Left lung (tissue), 10 donors: ENCODE data around the gene CDK11B. TPM values are rescaled to one million over a fixed set of nuclear protein-coding genes. Genes with fewer than 3 reads are reported as not detected.
A peak's percentile ranks its signal among the peaks of the same experiment; 100 is the strongest.
"Not testable (repeated sequence)": the region's sequence is repeated elsewhere in the genome, so short reads cannot be mapped to it uniquely, and the experiment has no call there.

ENCODE experiments used
- ATAC-seq: fragments of 200-7000 bp; cut with Tn5 transposase; one replicate; pipeline ENCODE4 v1.9.1; 2020; ENCODE audit warnings: moderate library complexity
- DNase-seq, 4 donors: peaks; one replicate each; pipeline ENCODE4 v3.0.0-alpha.2; 2013 to 2020
- H3K27ac ChIP-seq, 2 donors: fragments of 200-600 bp; sonication (generic) in 1 of 2; one replicate each; pipeline versions ENCODE4 v1.5.0 to v1.8.0; 2020 to 2021
- H3K27me3 ChIP-seq, 2 donors: fragments of 200-600 bp; sonication (generic) in 1 of 2; one replicate each; pipeline versions ENCODE4 v1.5.0 to v1.8.0; 2020 to 2021
- H3K36me3 ChIP-seq, 2 donors: fragments of 200-600 bp; sonication (generic) in 1 of 2; one replicate each; pipeline versions ENCODE4 v1.5.0 to v1.8.0; 2020 to 2021
- H3K4me1 ChIP-seq, 2 donors: fragments of 200-600 bp; one replicate each; pipeline ENCODE4 v1.8.0; 2021
- H3K4me3 ChIP-seq, 2 donors: fragments of 200-600 bp; sonication (generic) in 1 of 2; one replicate each; pipeline versions ENCODE4 v1.5.0 to v1.8.0; 2020 to 2021; ENCODE audit warnings: mild to moderate bottlenecking in 1 of 2
- H3K9me3 ChIP-seq, 2 donors: fragments of 200-600 bp; sonication (generic) in 1 of 2; one replicate each; pipeline versions ENCODE4 v1.5.0 to v1.8.0; 2020 to 2021
- intact Hi-C, 2 donors: fragments of 100-400 bp; cut with DNase I; formaldehyde crosslinking; loops; one replicate each; pipeline versions ENCODE4 v1.11.2 to v1.14.2; 2022
- polyA plus RNA-seq, 6 donors: library from polyadenylated mRNA; unstranded; fragments of 120-200 nt; gene quantifications; one replicate each; pipeline ENCODE4 v1.2.1, GENCODE V29; 2013; ENCODE audit not compliant: insufficient read length in 6 of 6
- total RNA-seq, 2 donors: library from RNA; stranded (reverse); fragmentation: NEBNext Ultra II Directional; extraction: Animal tissue kit (Norgen Biotek cat#: 25700); gene quantifications; one replicate each; pipeline ENCODE4 v1.2.1, GENCODE V29; 2021
- TF ChIP-seq, protein P1 (sequence below), 2 donors: fragments of 200-600 bp; sonication (generic) in 1 of 2; IDR thresholded peaks; one replicate each; pipeline versions ENCODE4 v1.5.0 to v1.8.0; 2021; ENCODE audit warnings: antibody characterized with exemption in 2 of 2
- donor health status: DM: no; HTN: yes; CAD: no.
- donor health status: DM: no; HTN: no; CAD: no.

The CDK11B gene
- total and polyA plus RNA-seq, 8 donors, result 16.3 to 46.8 (median 40.2) TPM

DNA sequence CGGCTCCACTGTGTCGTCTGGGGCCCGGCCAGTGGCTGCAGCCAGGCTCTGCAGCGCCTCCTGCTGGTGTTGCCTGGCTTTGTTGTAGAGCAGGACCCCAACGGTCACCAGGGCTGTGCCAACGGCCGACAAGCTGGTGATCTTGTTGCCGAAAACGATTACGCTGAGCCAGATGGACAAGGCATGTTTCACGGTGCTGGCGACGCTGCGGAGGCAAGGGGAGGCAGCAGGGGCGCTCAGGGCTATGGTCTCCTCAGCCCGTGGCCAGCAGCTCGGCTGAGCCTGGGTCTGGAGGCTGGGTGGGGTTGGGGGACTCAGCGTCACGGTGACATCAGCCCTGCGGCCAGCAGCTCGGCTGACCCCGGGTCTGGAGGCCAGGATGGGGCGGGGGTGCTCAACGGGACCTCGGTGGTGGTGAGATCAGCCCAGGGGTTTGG is 7.0 kb upstream of the CDK11B start:
- Histone ChIP-seq H3K4me1 (peaks cover 2 to 15% of the 10 kb centered on the region in 2 donors), H3K36me3 (peaks cover 0 to 48% of the 10 kb centered on the region in 2 donors), H3K27me3 (no peaks in the 10 kb centered on the region), H3K27ac (no peak overlapping the region), H3K9me3 (no peaks in the 10 kb centered on the region), H3K4me3 (no peak overlapping the region)
- TF ChIP-seq, protein P1, sequence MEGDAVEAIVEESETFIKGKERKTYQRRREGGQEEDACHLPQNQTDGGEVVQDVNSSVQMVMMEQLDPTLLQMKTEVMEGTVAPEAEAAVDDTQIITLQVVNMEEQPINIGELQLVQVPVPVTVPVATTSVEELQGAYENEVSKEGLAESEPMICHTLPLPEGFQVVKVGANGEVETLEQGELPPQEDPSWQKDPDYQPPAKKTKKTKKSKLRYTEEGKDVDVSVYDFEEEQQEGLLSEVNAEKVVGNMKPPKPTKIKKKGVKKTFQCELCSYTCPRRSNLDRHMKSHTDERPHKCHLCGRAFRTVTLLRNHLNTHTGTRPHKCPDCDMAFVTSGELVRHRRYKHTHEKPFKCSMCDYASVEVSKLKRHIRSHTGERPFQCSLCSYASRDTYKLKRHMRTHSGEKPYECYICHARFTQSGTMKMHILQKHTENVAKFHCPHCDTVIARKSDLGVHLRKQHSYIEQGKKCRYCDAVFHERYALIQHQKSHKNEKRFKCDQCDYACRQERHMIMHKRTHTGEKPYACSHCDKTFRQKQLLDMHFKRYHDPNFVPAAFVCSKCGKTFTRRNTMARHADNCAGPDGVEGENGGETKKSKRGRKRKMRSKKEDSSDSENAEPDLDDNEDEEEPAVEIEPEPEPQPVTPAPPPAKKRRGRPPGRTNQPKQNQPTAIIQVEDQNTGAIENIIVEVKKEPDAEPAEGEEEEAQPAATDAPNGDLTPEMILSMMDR (IDR thresholded peaks at IDR 0.05), result peak in 1 of 2 donors; percentile 30
- ATAC-seq (no peak), DNase-seq (peak in 2 of 4 donors; percentile 30 to 80)
- intact Hi-C loops, result no loop called here

DNA sequence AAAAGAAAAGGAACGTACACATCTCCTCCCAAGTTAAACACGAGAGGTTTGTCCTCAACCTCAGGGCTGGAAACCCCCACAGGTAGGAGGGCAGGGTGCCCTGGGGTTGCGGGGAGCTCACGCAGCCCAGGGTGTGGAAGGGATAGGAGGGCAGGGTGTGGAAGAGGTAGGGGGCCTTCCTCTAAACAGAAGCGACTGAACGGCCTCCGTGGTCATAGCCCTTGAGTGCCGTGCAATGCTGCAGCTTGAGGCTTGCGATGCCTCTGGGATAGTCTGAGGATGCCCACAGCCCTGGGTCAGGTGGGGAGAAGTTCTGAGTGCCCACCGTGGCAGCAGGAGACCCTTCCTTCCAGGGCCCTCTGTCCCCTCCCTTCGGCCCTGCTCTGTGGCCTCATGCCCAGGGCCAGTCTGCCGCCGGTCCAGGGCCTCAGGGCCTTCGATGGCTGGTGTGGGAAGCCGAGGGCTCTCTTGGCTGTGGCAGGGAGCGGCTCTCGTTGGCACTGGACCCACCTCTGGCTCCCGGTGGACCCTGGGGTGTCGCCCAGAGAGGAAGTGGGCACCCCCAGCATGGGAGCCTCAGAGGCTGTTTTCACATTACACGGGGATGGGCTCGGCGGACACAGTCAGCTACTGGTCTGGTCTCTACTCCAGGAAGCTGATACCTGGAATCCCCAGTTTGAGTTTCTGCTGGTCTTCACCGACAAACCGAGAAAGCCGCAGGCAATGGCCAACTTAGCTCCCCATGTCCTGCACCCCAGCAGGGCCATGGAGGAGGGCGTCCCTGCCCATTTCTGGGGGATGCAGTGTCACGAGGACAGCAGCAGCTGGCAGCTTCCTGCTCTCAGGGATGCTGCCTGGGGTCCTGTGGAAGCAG is 6.4 kb upstream of the CDK11B start:
- ATAC-seq, result no peak
- no peaks in the 10 kb centered on the region for H3K27me3 ChIP-seq
- TF ChIP-seq, protein P1 (IDR thresholded peaks at IDR 0.05), result no peak
- H3K4me3 ChIP-seq, result no peak overlapping the region
- H3K27ac ChIP-seq, result no peak overlapping the region
- H3K4me1 ChIP-seq, result peaks cover 2 to 15% of the 10 kb centered on the region in 2 donors
- peaks cover 0 to 41% of the 10 kb centered on the region in 2 donors for H3K36me3 ChIP-seq
- no peaks in the 10 kb centered on the region for H3K9me3 ChIP-seq
- intact Hi-C loops, result no loop called here
- DNase-seq, result peak in 2 of 4 donors; percentile 28 to 59

DNA sequence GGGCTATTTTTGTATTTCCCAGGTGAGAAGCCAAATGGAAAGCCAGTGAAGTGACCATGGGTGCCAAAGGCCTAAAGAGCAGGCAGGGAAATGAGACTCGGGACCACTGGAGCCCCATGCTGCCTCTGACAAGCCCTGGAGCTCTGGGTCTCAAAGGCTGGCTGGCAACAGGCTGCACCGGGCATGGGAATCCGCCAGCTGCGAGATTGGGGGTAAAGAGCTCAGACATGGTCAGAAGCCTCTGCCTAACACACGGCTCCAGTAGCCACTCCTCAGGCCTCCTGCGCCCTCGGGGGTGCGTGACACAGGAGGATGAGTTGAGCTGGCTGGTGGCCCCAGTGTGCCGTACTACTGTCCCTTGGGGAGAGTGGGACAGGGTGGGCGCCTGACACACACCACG is 5.5 kb upstream of the CDK11B start:
- intact Hi-C loops, H3K4me3 ChIP-seq, H3K27ac ChIP-seq, ATAC-seq, H3K9me3 ChIP-seq, H3K27me3 ChIP-seq: not testable (repeated sequence)
- H3K36me3 ChIP-seq, result peaks cover 0 to 33% of the 10 kb centered on the region in 2 donors
- H3K4me1 ChIP-seq, result peaks cover 2 to 15% of the 10 kb centered on the region in 2 donors
- peak in 2 of 4 donors; percentile 0 to 13 for DNase-seq

DNA sequence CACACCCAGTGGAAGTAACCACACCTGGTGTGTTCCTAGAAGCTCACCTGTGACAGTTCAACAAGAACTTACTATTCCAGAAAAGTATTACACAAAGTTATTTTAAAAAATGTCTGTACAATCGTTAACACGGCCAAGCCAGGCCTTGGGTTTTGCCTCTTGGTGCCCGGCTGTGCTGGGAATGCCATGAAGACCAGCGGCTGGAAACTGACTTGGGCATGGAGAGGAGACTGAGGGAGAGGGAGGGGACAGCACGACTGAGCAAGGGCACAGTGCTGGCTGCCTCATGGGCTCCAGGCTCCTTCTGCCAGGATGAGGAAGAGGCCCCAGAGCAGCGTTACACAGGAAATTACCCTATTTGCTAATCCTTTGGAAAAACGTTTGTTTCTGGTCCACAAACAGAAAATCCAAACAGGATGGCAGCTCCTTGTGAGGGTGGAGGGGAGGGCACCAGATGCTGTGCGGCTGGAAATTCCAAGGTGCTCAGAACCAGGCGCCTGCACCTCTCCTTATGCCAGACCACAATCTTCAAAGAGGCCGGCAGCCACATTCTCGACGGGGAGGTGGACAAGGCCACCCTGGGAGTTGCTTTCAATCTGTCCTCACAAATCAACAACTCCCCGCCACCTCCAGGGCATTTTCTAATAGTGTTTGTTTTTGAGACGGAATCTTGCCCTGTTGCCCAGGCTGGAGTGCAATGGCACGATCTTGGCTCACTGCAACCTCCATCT is 4.2 kb upstream of the CDK11B start:
- intact Hi-C loops, H3K27me3 ChIP-seq, ATAC-seq, H3K9me3 ChIP-seq, H3K4me3 ChIP-seq: not testable (repeated sequence)
- peak in 2 of 4 donors; percentile 30 to 55 for DNase-seq
- Histone ChIP-seq H3K4me1 (peaks cover 2 to 15% of the 10 kb centered on the region in 2 donors), H3K27ac (peak overlapping the region in 1 of 2 donors; percentile 2), H3K36me3 (peaks cover 0 to 22% of the 10 kb centered on the region in 2 donors)

DNA sequence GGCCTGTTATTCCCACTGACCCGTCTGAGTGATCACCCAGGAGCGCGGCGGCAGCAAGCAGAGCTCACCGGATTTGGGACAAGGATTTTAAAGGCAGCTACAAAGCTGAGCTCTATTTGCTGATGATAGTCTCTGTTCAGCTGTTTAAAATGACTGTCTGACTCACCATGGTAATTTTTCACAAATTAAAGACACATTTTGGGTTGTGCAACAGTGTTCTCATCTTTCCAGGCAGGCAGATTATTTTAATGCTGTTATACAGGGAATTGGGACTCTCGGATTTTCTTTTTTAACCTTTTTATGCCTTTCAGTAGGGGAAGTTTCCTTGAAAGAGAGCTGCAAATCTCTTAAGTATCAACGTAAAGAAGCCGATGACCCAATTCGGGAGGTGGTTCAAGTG is 3.6 kb upstream of the CDK11B start:
- ATAC-seq, H3K27ac ChIP-seq, H3K27me3 ChIP-seq, H3K9me3 ChIP-seq, H3K4me3 ChIP-seq, intact Hi-C loops, DNase-seq: not testable (repeated sequence)
- Histone ChIP-seq H3K36me3 (peaks cover 0 to 22% of the 10 kb centered on the region in 2 donors), H3K4me1 (peaks cover 2 to 19% of the 10 kb centered on the region in 2 donors)

DNA sequence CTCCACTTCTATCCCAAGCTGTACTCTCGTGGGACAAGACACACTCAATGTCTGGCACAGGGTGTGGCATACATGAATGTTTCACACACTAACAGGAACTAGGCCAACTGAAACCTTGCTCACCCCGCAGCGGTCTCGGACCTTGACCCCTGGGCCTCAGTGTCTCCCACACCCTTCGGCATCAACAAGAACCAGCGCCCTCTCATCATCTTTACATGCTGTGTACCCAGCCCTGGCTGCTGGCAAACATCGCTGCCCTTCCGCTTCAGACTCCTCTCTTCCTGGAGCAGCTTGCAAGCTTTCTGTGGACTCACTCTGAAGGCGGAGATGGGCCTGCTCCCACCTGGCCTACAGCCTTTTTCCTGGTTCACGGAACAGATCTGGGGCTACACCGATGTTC is 10.5 kb downstream of the CDK11B start:
- ATAC-seq, intact Hi-C loops, H3K27ac ChIP-seq, H3K9me3 ChIP-seq, H3K27me3 ChIP-seq, H3K4me3 ChIP-seq, H3K4me1 ChIP-seq: not testable (repeated sequence)
- DNase-seq, result peak in 2 of 4 donors; percentile 4 to 47
- peaks cover 0 to 76% of the 10 kb centered on the region in 2 donors for H3K36me3 ChIP-seq

DNA sequence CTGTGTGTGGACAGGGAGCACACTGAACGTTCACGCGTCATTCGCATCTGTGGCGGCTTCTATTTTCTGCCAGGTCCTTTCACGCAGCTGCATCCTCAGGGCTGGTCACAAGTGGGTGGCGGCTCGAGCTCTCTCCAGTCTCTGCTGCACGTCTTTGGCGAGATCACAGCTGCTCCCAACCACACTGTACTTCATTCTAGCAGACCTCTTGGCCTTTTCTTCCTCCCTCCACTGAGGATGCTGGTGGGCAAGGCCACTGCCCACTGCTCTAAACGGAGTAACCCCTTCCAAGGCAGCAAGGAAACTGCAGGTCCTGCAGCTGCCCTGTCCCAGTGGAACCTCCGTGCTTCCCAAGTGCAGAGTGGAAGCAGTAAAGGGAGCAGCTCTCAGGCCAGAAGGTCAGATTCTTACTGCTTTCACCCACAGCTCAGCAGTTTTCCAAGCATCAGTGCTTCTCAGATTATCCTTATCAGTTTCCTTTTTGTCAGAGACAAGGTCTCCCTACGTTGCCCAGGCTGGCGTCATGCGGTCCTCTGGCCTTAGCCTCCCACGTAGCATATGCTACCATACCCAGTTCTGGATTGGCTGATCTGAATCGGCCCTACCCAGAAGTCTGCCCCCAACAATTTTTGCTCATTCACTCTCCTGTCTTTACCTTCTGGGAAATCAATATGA is 11.1 kb downstream of the CDK11B start:
- H3K36me3 ChIP-seq, result peaks cover 0 to 70% of the 10 kb centered on the region in 2 donors
- ATAC-seq, intact Hi-C loops, H3K27ac ChIP-seq, H3K4me3 ChIP-seq, H3K9me3 ChIP-seq, H3K27me3 ChIP-seq, H3K4me1 ChIP-seq: not testable (repeated sequence)
- DNase-seq, result peak in 2 of 4 donors; percentile 19 to 37

DNA sequence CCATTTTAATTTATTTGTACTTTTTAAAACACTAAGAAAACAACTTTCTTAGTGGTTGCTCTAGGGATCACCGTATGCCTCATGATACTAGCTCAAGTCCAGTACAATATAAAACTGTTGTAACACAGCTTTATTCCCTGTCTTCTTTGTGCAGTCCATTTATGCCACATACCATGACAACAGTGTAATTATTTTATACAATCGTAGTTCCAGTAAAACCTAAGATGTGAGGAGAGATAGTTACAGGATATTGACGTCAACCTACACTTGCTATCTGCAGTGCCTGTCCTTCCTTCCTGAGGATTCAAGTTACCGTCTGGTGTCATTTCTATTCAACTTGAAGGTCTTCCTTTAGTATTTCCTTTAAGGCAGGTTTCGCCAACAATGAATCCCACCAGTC is 12.5 kb downstream of the CDK11B start:
- ATAC-seq, H3K4me3 ChIP-seq, H3K4me1 ChIP-seq, H3K27ac ChIP-seq, DNase-seq, H3K9me3 ChIP-seq, H3K27me3 ChIP-seq, intact Hi-C loops: not testable (repeated sequence)
- H3K36me3 ChIP-seq, result peaks cover 0 to 58% of the 10 kb centered on the region in 2 donors

DNA sequence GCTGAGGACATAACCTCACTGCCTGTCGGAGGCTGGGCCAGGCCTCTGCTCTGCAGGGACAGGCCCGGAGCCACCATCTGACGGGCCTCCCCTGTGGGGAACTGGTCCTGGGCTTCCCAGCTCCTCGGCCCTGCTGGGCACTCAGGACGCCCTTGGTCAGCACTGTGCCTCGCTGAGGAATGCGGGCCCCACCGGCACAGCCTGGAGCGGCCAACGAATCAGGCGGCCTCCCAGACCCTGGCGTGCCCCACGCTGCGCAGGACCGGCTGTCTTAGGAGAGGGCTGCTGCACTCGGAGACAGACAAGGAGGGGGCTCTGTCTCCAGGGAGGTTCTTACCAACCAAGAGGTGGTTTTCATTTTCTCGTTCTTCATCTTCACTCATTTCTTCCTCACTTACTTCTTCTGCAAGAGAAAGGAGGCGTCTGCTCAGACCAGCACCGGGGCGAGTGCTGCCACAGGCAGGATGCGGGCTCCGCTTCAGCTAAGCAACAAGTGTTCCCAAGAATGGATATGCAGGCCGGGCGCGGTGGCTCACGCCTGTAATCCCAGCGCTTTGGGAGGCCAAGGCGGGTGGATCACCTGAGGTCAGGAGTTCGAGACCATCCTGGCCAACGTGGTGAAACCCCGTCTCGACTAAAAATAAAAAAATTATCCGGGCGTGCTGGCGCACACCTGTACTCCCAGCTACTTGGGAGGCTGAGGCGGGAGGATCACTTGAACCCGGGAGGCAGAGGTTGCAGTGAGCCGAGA is 17.9 kb downstream of the CDK11B start:
- ATAC-seq, H3K27me3 ChIP-seq, H3K27ac ChIP-seq, H3K4me3 ChIP-seq, H3K4me1 ChIP-seq, H3K9me3 ChIP-seq, intact Hi-C loops: not testable (repeated sequence)
- DNase-seq, result peak in 1 of 4 donors; percentile 45
- peaks cover 0 to 55% of the 10 kb centered on the region in 2 donors for H3K36me3 ChIP-seq

DNA sequence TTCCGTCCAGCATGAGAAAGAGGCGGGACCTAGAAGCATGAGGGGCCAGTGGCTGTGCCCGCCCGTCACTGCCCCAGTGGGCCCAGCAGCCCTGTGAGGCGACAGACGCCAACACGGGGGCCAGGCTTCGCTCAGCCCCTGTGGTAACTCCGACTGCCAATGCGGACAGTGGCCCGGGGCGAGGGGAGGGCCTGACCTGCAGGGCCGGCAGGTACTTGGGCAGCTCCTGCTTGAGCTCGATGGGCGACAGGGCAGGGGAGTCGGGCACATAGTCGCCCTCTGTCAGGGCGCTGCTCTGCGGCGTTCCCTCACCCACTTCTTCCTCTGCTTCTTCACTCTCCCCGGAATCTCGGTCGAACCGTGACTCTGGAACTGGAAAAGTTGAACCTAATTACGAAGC is 18.7 kb downstream of the CDK11B start:
- H3K4me1 ChIP-seq, H3K27me3 ChIP-seq: not testable (repeated sequence)

More for the DNA sequence above, 18.7 kb downstream of the CDK11B start:
- H3K9me3 ChIP-seq, ATAC-seq, H3K4me3 ChIP-seq, intact Hi-C loops, H3K27ac ChIP-seq: not testable (repeated sequence)
- peaks cover 0 to 50% of the 10 kb centered on the region in 2 donors for H3K36me3 ChIP-seq
- peak in 2 of 4 donors; percentile 16 to 58 for DNase-seq
